GM12873 (cell line): ENCODE measurements around the gene MX1.

Experiments
- TF ChIP-seq, protein P1 (sequence below): IDR thresholded peaks from 2 replicates; pipeline ENCODE4 v1.5.1; 2012; ENCODE audit warnings: low read depth, mild to moderate bottlenecking, moderate library complexity, low read length, control low read depth; ENCODE audit not compliant: insufficient read depth; ENCODE audit errors: missing control alignments

Gene MX1

DNA sequence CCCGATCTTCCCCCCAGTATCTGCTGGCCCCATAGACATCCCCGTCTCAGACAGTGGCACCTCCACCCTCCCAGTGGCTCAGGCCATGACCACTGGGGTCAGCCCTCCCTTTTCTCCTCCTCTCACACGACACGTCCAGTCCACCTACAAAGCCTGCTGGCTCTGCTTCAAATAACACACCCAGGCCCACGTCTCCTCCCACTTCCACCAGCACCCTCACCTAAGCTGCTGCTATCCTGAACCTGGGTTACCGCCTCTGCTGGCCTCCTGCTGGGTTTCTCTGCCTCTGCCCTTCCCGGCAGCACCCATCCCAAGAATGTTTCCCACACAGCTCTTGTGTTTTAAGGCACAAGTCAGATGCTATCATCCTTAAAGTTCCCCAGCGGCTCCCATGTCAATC lies 38.2 kb upstream of the MX1 start:
- TF ChIP-seq, protein P1, sequence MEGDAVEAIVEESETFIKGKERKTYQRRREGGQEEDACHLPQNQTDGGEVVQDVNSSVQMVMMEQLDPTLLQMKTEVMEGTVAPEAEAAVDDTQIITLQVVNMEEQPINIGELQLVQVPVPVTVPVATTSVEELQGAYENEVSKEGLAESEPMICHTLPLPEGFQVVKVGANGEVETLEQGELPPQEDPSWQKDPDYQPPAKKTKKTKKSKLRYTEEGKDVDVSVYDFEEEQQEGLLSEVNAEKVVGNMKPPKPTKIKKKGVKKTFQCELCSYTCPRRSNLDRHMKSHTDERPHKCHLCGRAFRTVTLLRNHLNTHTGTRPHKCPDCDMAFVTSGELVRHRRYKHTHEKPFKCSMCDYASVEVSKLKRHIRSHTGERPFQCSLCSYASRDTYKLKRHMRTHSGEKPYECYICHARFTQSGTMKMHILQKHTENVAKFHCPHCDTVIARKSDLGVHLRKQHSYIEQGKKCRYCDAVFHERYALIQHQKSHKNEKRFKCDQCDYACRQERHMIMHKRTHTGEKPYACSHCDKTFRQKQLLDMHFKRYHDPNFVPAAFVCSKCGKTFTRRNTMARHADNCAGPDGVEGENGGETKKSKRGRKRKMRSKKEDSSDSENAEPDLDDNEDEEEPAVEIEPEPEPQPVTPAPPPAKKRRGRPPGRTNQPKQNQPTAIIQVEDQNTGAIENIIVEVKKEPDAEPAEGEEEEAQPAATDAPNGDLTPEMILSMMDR = no peak

DNA sequence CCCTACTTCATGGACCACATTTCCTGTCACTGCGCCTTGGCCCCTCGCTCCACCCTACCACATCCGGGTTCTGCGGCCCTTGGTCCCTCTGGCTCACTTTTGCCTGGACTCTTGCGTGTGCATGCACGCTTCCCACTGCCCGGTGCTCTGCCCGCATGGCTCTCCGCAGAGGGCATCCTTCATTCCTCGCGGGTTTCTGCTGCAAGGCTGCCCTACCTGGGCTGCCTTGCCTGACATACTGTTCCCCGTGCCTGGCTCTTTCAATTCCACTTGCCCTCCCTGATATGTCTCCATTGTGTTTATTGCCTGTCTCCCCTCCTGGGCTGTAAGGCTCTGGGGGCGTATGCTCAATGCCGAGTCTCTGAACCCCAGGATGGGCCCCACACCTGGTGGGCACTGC lies 37.8 kb upstream of the MX1 start:
- TF ChIP-seq, protein P1 = no peak

DNA sequence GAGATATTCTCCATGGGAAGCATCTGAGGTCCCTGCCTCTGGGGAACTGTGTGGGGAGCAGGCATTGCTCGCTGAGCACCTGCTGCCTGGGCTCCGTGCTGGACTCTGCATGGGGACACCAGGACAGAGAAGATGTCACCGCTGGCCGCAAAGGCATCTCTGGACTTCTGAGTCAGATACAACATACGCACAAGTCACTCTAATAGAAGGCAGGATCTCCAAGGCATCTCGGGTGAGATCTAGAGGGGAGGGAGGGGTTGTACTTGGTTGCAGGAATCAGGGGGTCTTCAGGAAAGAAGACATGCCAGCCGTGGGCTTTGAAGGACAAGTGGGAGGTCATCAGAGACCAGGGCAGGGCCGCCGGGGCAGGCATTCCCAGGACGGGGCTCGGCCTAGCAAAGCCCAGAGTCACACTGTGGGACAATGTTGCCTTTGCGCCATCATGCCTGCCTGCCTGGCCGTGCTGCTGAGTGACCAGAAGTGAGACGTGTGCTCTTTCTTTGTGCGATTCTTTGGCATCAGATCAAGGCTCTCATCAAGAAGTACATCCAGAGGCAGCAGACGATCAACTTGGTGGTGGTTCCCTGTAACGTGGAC lies 35.9 kb upstream of the MX1 start:
- TF ChIP-seq, protein P1 = no peak

DNA sequence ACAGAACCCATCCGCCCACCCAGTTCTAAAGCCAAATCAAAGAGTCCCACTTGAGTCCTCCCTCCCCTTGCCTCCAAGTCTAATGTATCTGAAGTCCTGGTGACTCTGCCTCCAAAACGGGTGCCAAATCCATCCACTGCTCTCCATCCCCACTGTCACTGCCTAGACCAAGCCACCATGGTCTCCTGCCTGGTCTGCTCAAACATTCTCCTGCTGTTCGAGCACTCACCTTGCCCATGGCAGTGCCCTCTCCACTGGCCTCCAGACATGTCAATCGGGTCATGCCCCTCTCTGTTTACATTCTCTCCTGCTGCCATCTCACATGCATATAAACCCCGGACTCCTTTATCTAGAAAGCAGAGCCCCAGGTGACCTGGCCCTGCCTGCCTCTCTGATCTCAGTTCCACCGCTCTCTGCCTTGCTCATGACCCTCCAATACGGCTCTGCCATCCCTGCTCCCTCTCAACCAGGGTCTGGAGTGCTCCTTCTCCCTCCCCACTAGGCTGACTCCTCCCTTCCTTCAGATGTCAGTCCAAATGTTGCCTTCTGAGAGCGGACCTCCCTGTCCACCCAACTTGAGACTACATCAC lies 32.1 kb upstream of the MX1 start:
- TF ChIP-seq, protein P1 = no peak

DNA sequence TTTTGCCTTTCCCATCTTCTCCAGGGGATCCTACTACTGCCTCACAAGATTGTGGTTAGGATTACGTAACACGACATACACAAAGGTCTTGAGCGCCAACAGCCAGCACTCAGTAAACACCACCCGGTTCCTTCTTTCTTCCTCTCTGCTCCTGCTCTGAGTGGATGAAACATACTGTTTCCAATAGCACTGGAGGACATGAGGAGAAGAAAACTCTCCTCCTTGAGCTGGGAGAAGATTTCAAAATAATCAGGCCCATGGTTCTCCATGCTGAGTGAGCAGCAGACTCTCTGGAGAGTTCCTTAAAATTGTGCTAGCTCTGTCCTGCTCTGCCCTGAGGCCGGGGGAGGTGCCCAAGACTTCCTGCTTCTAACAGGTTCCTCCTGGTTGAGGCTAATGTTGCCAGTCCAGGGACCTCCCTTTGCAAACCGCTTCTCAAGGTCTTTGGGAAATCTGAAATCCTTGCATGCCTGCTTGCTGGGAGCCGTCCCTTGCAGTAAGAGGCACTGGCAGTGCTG lies 29.4 kb upstream of the MX1 start:
- TF ChIP-seq, protein P1 = no peak

DNA sequence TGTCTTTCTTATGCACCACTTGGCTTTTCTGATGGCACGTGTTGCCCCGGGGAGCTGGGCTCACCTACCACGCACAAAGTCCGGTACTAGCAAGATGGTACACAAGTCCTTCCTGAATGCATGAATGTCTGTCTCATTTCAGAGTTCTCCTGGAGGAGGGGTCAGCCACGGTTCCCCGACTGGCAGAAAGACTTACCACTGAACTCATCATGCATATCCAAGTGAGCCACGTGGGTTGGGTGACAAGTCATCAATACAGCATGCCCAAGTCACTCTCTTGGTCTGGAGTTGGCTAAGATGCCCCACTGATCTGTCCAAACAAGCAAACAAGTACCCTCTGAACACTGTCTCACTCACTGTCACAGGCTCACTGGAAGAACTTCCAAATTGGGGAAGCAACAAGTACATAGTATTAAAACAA lies 28.6 kb upstream of the MX1 start:
- TF ChIP-seq, protein P1 = no peak

DNA sequence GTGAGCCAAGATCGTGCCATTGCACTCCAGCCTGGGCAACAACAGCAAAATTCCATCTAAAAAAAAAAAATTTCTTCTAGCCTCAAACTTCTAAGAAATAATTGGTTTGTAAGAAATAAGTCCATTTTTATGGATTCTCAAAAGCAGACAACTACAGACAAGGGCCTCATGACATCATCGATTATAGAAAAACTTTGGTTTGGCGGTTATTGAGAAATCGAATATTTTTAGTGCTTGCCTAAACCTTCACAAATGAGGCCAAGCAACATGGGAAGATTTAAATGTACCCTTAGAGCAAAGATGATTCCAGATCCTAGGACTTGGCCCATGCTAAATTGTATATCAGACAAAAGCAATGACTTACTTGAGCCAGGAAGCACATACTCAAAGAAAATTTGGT lies 27.8 kb upstream of the MX1 start:
- TF ChIP-seq, protein P1 = no peak
